MM.1S (cell line): Measurements from ENCODE around the gene CCNE1.

ENCODE experiments used
- DNase-seq: peaks from one replicate; pipeline ENCODE4 v3.0.0-alpha.2; 2015
- H2AFZ ChIP-seq: fragments of 300-600 bp; sonication (generic); 2 replicates; pipeline ENCODE4 v1.6.0; 2016; ENCODE audit warnings: antibody characterized with exemption, low read length
- H3F3A ChIP-seq: fragments of 300-600 bp; sonication (generic); 2 replicates; pipeline ENCODE4 v1.6.1; 2016; ENCODE audit warnings: mild to moderate bottlenecking, antibody characterized with exemption, low read length, moderate library complexity, mixed read lengths; ENCODE audit not compliant: insufficient read depth
- H3K27ac ChIP-seq: fragments of 300-600 bp; sonication (generic); 2 replicates; pipeline ENCODE4 v1.5.1; 2016; ENCODE audit warnings: mild to moderate bottlenecking, low read length
- H3K27me3 ChIP-seq: fragments of 300-600 bp; sonication (generic); replicated peaks from 2 replicates; pipeline ENCODE4 v1.6.0; 2016; ENCODE audit warnings: low read length; ENCODE audit not compliant: insufficient read depth
- H3K36me3 ChIP-seq: fragments of 300-600 bp; sonication (generic); replicated peaks from 2 replicates; pipeline ENCODE4 v1.6.1; 2016; ENCODE audit warnings: mild to moderate bottlenecking, low read length, mixed read lengths; ENCODE audit not compliant: insufficient read depth
- H3K4me1 ChIP-seq: fragments of 300-600 bp; sonication (generic); 2 replicates; pipeline ENCODE4 v1.6.1; 2016; ENCODE audit warnings: low read length, mixed read lengths
- H3K4me2 ChIP-seq: fragments of 300-600 bp; sonication (generic); 2 replicates; pipeline ENCODE4 v1.6.0; 2016; ENCODE audit warnings: low read depth, low read length
- H3K4me3 ChIP-seq: fragments of 300-600 bp; sonication (generic); 2 replicates; pipeline ENCODE4 v1.5.1; 2016; ENCODE audit warnings: low read length, mixed read lengths
- H3K79me2 ChIP-seq: fragments of 300-600 bp; sonication (generic); 2 replicates; pipeline ENCODE4 v1.6.1; 2016; ENCODE audit warnings: mixed run types, low read length, mixed read lengths
- H3K9ac ChIP-seq: fragments of 300-600 bp; sonication (generic); 2 replicates; pipeline ENCODE4 v1.6.1; 2016; ENCODE audit warnings: low read length, mixed read lengths
- H3K9me2 ChIP-seq: fragments of 300-600 bp; sonication (generic); replicated peaks from 2 replicates; pipeline ENCODE4 v1.6.1; 2016; ENCODE audit warnings: mild to moderate bottlenecking, low read length, mixed read lengths; ENCODE audit not compliant: insufficient read depth
- H3K9me3 ChIP-seq: fragments of 300-600 bp; sonication (generic); replicated peaks from 2 replicates; pipeline ENCODE4 v1.6.1; 2016; ENCODE audit warnings: mild to moderate bottlenecking, low read length, mixed read lengths; ENCODE audit not compliant: insufficient read depth
- H4K20me1 ChIP-seq: fragments of 300-600 bp; sonication (generic); 2 replicates; pipeline ENCODE4 v1.6.1; 2016; ENCODE audit warnings: mild to moderate bottlenecking, low read length, moderate library complexity, mixed read lengths; ENCODE audit not compliant: insufficient read depth
- CTCF ChIP-seq: fragments of 300-600 bp; sonication (generic); IDR thresholded peaks from 2 replicates; pipeline ENCODE4 v1.5.1; 2016; ENCODE audit warnings: antibody characterized with exemption, low read length, mixed read lengths
- EZH2 ChIP-seq: fragments of 300-600 bp; sonication (generic); optimal IDR thresholded peaks from 2 replicates; pipeline ENCODE3; 2017; ENCODE audit warnings: low read depth, mild to moderate bottlenecking, antibody characterized with exemption, low read length, mixed read lengths
- EZH2phosphoT487 ChIP-seq: fragments of 300-600 bp; sonication (generic); IDR thresholded peaks from 2 replicates; pipeline ENCODE4 v1.6.1; 2018; ENCODE audit warnings: antibody characterized with exemption, low read length

CCNE1 gene

DNA sequence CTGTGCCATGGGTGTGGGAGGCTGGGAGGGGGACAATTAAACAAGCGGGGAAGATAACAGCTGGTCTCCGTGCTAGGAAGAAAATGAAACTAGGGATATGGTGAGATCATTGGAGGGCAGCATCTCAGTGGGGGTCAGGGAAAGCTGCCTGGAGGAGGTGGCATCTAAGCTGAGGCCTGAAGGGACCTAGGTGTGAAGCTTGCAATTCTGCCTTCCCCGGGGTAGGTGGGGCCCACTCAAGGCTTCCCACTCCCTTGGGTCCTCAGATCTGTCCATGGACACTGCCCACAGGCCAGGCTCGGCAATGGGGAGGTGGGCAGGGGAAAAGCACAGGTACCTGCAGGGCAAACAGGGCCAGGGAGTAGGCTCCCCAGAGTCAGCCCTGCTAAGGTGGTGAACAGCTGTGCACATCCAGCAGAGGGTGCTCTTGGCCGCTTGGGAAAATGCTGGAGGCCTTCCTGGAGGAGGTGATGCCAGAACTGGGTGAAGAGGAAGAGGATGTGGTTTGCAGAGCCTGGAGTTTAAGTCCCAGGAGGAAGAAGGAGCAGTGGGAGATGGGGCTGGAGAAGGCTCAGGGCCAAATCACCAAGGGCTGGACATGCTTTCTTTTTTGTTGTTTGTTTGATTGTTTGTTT is 25.7 kb upstream of the CCNE1 start:
- H3K27me3 ChIP-seq: peaks cover 12% of the 10 kb centered on the region
- no peak overlapping the region for H3K27ac ChIP-seq
- no peak overlapping the region for H2AFZ ChIP-seq
- H3K79me2 ChIP-seq: no peaks in the 10 kb centered on the region
- H3K9me2 ChIP-seq: no peaks in the 10 kb centered on the region
- no peak overlapping the region for H3K4me2 ChIP-seq
- peak; percentile 13 for DNase-seq
- no peaks in the 10 kb centered on the region for H4K20me1 ChIP-seq
- no peak overlapping the region for H3K9ac ChIP-seq
- no peak overlapping the region for H3K4me3 ChIP-seq
- no peaks in the 10 kb centered on the region for H3K36me3 ChIP-seq
- no peaks in the 10 kb centered on the region for H3K4me1 ChIP-seq
- no peaks in the 10 kb centered on the region for H3F3A ChIP-seq
- TF ChIP-seq CTCF (peak; percentile 51), EZH2phosphoT487 (no peak)
- no peaks in the 10 kb centered on the region for H3K9me3 ChIP-seq

- peaks cover 4% of the 10 kb centered on the region for H3K27me3 ChIP-seq
- no peak for DNase-seq
- H2AFZ ChIP-seq: no peak overlapping the region
- H4K20me1 ChIP-seq: no peaks in the 10 kb centered on the region
- no peaks in the 10 kb centered on the region for H3K4me1 ChIP-seq
- H3K4me2 ChIP-seq: no peak overlapping the region
- H3K9ac ChIP-seq: no peak overlapping the region
- no peak overlapping the region for H3K4me3 ChIP-seq
- H3K27ac ChIP-seq: no peak overlapping the region
- no peaks in the 10 kb centered on the region for H3K79me2 ChIP-seq
- no peaks in the 10 kb centered on the region for H3K36me3 ChIP-seq
- no peaks in the 10 kb centered on the region for H3F3A ChIP-seq
- no peaks in the 10 kb centered on the region for H3K9me2 ChIP-seq
- no peaks in the 10 kb centered on the region for H3K9me3 ChIP-seq
- TF ChIP-seq CTCF: no peak
- TF ChIP-seq EZH2: no peak
- TF ChIP-seq EZH2phosphoT487: no peak
These were observed 24.5 kb upstream of the CCNE1 start for GRCh38 chr19:29787281-29787680.

DNA sequence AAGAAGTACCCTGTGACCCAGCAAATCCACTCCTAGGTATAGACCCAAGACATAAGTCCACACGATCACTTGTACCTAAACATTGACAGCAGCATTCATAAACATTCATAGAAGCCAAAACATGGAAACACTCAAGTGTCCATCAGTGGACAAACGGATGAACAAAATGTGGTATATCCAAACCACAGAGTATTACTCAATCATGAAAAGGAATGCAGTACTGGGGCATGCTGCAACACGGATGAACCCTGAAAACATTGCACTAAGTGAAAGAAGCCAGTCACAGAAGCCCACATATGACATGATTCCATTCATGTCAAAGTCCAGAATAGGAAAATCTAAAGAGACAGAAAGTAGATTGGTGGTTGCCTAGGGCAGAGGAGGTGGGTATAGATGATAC is 22.8 kb upstream of the CCNE1 start:
- Histone ChIP-seq H3K79me2 (no peaks in the 10 kb centered on the region), H3K9me2 (no peaks in the 10 kb centered on the region), H2AFZ (no peak overlapping the region), H3K4me1 (no peaks in the 10 kb centered on the region), H3K4me3 (no peak overlapping the region), H3K36me3 (no peaks in the 10 kb centered on the region), H3K4me2 (no peak overlapping the region), H4K20me1 (no peaks in the 10 kb centered on the region), H3K27me3 (peaks cover 10% of the 10 kb centered on the region), H3K9ac (no peak overlapping the region), H3K9me3 (no peaks in the 10 kb centered on the region), H3F3A (no peaks in the 10 kb centered on the region), H3K27ac (no peak overlapping the region)
- DNase-seq: no peak
- TF ChIP-seq EZH2: no peak
- no peak for TF ChIP-seq CTCF
- no peak for TF ChIP-seq EZH2phosphoT487
